VCaP (cell line): ENCODE measurements around the gene NUDT6.

Experiments used
- H3K27ac ChIP-seq: fragments of 450-650 bp; 2 replicates; pipeline ENCODE4 v1.5.1; 2017
- TF ChIP-seq, protein P1 (sequence below): fragments of 450-650 bp; conservative IDR thresholded peaks from 2 replicates; pipeline ENCODE4 v1.5.1; 2017; ENCODE audit warnings: mild to moderate bottlenecking, moderate library complexity

NUDT6 gene

GRCh38 chr4:122890147-122890795 lies 32.1 kb downstream of the NUDT6 start:
- TF ChIP-seq, protein P1, sequence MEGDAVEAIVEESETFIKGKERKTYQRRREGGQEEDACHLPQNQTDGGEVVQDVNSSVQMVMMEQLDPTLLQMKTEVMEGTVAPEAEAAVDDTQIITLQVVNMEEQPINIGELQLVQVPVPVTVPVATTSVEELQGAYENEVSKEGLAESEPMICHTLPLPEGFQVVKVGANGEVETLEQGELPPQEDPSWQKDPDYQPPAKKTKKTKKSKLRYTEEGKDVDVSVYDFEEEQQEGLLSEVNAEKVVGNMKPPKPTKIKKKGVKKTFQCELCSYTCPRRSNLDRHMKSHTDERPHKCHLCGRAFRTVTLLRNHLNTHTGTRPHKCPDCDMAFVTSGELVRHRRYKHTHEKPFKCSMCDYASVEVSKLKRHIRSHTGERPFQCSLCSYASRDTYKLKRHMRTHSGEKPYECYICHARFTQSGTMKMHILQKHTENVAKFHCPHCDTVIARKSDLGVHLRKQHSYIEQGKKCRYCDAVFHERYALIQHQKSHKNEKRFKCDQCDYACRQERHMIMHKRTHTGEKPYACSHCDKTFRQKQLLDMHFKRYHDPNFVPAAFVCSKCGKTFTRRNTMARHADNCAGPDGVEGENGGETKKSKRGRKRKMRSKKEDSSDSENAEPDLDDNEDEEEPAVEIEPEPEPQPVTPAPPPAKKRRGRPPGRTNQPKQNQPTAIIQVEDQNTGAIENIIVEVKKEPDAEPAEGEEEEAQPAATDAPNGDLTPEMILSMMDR = no peak
- H3K27ac ChIP-seq = no peak overlapping the region

GRCh38 chr4:122889726-122890125 lies 32.7 kb downstream of the NUDT6 start:
- no peak overlapping the region for H3K27ac ChIP-seq
- TF ChIP-seq, protein P1 = no peak

DNA sequence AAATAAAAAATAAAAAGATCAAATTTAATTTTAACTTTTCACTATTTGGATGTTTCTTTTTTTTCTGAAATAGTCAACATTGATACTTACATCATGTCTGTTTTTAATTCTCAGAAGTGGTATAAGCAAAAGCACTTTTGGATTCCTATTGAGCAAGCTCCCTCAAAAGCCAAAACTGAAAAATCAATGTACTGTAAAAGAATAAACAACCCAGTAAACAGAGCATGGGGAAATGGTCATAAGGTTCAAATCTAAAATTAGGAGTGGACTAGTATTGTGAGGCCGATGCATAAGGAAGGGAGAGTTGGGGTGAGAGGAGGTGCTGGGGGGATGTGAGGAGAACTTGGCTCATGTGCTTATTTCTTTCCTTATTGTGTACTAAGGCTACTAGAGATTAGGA lies 37.9 kb downstream of the NUDT6 start:
- no peak overlapping the region for H3K27ac ChIP-seq
- TF ChIP-seq, protein P1 = no peak

DNA sequence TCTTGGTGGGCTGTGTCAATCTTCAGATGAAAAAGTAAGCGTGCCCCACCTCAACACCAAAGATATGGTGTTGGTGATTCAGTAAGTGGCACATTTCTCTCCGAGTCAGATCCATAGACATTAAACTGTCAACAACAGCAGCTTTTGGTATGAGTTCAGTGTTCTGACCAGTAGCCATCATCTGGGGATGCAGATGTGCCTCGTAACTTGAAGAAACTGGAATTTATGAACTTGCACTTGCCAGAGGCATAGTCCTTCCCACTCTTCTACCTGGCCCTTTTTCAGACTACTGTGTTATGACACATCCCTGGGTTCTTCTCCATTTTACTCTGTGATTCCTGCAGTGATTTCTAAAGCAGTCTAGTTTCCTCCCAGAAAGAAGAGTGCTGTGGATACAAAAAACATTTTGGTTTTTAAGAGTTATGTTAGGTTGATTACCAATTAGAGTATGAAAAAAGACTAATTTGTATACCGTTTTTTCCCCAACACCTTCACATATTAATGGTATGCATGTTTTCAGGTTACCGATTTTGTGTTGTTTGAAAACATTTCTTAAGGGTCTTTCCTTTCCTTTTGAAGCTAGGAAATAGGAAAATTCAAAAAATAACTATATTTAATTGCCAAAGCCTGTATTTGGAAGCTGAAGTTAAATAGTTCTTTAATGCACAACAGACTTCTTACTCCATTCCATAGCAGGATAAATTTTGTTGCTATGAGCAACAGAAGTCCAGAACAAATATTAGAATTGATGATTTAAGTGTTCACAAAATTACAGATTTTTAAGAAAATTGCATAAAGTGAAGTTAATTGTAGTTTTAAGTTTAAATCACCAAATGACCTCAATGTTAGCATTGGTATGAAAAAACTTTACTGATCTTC lies 39.3 kb downstream of the NUDT6 start:
- no peak overlapping the region for H3K27ac ChIP-seq
- TF ChIP-seq, protein P1 = no peak

- TF ChIP-seq, protein P1 = no peak
- no peak overlapping the region for H3K27ac ChIP-seq
Observed at GRCh38 chr4:122879001-122879400, 43.4 kb downstream of the NUDT6 start.

DNA sequence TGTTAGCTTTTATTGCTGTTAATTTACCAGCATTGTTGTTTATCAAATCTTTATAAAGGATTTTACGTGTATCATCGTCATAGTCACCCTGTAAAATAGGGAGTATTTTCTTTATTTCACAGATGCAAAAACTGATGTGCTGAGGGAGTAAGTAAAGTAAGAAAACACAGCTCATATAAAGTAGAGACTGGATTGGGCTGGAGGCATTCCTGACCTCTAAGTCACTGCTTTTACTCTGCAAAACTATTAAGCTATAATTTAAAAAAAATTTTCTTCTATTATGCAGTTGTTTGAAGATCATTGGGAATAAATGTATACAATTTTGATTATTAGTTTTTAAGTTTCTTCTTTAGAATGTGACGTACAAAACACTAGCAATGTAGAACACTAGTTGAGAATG lies 45.9 kb downstream of the NUDT6 start:
- TF ChIP-seq, protein P1 = no peak
- no peak overlapping the region for H3K27ac ChIP-seq

- TF ChIP-seq, protein P1 = no peak
- no peak overlapping the region for H3K27ac ChIP-seq
Observed at GRCh38 chr4:122875949-122876348, 46.4 kb downstream of the NUDT6 start.
